GM20000 (cell line): Measurements from ENCODE around the gene VWA3B.
"Not testable (repeated sequence)": the region's sequence is repeated elsewhere in the genome, so short reads cannot be mapped to it uniquely, and the experiment has no call there.

ENCODE experiments used
- DNase-seq: peaks from one replicate; pipeline ENCODE4 v3.0.0; 2012; ENCODE audit warnings: low spot score
- CTCF ChIP-seq: IDR thresholded peaks from 2 replicates; pipeline ENCODE4 v1.5.1; 2012; ENCODE audit warnings: mild to moderate bottlenecking, control low read depth; ENCODE audit errors: extremely low read depth, missing control alignments

Gene VWA3B

GRCh38 chr2:98311090-98311489 is 224.1 kb downstream of the VWA3B start:
- TF ChIP-seq CTCF: no peak

GRCh38 chr2:98311771-98312545 is 225.0 kb downstream of the VWA3B start:
- no peak for DNase-seq
- no peak for TF ChIP-seq CTCF

More at GRCh38 chr2:98311090-98311489, 224.1 kb downstream of the VWA3B start:
- DNase-seq: no peak

GRCh38 chr2:98313492-98314250 is 226.7 kb downstream of the VWA3B start:
- DNase-seq: no peak
- TF ChIP-seq CTCF: no peak

GRCh38 chr2:98314251-98314650 is 227.3 kb downstream of the VWA3B start:
- TF ChIP-seq CTCF: no peak

GRCh38 chr2:98315957-98316356 is 229.0 kb downstream of the VWA3B start:
- DNase-seq: no peak
- no peak for TF ChIP-seq CTCF

More at GRCh38 chr2:98314251-98314650, 227.3 kb downstream of the VWA3B start:
- no peak for DNase-seq

GRCh38 chr2:98317214-98317613 is 230.2 kb downstream of the VWA3B start:
- TF ChIP-seq CTCF: no peak

GRCh38 chr2:98320171-98320570 is 233.2 kb downstream of the VWA3B start:
- not testable (repeated sequence) for DNase-seq

More at GRCh38 chr2:98317214-98317613, 230.2 kb downstream of the VWA3B start:
- no peak for DNase-seq
